IMR-90 (cell line): ENCODE measurements around the gene AFG1L.

Experiments used
- MAFK ChIP-seq: IDR thresholded peaks from 2 replicates; pipeline ENCODE4 v1.6.1; 2012; ENCODE audit warnings: low read depth, low read length, improper control_type of control experiment
- TF ChIP-seq, protein P1 (sequence below): conservative IDR thresholded peaks from 2 replicates; pipeline ENCODE4 v1.5.1; 2012; ENCODE audit warnings: mild to moderate bottlenecking, low read depth, low read length, improper control_type of control experiment
- TF ChIP-seq, protein P2 (sequence below): fragments of 150-350 bp; IDR thresholded peaks from 2 replicates; pipeline ENCODE4 v1.6.1; 2016; ENCODE audit warnings: low read depth, mild to moderate bottlenecking, low read length, moderate library complexity, borderline replicate concordance

DNA sequence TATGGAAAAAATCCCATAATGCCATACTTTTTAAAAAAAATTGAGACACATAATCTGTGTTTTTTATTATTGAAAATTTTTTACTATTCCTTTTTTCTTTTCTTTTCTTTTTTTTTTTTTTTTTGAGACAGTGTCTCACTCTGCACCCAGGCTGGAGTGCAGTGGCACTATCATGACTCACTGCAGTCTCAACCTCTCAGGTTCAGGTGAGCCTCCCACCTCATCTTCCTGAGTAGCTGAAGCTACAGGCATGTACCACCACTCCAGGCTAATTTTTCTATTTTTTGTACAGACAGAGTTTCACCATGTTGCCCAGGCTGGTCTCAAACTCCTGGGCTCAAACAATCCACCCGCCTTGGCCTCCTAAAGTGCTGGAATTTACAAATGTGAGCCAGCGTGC, 100.4 kb downstream of the AFG1L start:
- TF ChIP-seq, protein P1, sequence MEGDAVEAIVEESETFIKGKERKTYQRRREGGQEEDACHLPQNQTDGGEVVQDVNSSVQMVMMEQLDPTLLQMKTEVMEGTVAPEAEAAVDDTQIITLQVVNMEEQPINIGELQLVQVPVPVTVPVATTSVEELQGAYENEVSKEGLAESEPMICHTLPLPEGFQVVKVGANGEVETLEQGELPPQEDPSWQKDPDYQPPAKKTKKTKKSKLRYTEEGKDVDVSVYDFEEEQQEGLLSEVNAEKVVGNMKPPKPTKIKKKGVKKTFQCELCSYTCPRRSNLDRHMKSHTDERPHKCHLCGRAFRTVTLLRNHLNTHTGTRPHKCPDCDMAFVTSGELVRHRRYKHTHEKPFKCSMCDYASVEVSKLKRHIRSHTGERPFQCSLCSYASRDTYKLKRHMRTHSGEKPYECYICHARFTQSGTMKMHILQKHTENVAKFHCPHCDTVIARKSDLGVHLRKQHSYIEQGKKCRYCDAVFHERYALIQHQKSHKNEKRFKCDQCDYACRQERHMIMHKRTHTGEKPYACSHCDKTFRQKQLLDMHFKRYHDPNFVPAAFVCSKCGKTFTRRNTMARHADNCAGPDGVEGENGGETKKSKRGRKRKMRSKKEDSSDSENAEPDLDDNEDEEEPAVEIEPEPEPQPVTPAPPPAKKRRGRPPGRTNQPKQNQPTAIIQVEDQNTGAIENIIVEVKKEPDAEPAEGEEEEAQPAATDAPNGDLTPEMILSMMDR, result no peak
- TF ChIP-seq, protein P2, sequence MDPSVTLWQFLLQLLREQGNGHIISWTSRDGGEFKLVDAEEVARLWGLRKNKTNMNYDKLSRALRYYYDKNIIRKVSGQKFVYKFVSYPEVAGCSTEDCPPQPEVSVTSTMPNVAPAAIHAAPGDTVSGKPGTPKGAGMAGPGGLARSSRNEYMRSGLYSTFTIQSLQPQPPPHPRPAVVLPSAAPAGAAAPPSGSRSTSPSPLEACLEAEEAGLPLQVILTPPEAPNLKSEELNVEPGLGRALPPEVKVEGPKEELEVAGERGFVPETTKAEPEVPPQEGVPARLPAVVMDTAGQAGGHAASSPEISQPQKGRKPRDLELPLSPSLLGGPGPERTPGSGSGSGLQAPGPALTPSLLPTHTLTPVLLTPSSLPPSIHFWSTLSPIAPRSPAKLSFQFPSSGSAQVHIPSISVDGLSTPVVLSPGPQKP, result no peak
- TF ChIP-seq MAFK, result no peak
